HG03064 (cell line): Measurements from ENCODE around the gene CARF.
A peak's percentile ranks its signal among the peaks of the same experiment; 100 is the strongest.
"Not testable (repeated sequence)": the region's sequence is repeated elsewhere in the genome, so short reads cannot be mapped to it uniquely, and the experiment has no call there.

Experiments used
- ATAC-seq: cut with Tn5 transposase; IDR thresholded peaks from one replicate; pipeline ENCODE4 v1.9.1; 2021; ENCODE audit warnings: low read depth; ENCODE audit not compliant: unreplicated experiment

CARF gene, protein sequence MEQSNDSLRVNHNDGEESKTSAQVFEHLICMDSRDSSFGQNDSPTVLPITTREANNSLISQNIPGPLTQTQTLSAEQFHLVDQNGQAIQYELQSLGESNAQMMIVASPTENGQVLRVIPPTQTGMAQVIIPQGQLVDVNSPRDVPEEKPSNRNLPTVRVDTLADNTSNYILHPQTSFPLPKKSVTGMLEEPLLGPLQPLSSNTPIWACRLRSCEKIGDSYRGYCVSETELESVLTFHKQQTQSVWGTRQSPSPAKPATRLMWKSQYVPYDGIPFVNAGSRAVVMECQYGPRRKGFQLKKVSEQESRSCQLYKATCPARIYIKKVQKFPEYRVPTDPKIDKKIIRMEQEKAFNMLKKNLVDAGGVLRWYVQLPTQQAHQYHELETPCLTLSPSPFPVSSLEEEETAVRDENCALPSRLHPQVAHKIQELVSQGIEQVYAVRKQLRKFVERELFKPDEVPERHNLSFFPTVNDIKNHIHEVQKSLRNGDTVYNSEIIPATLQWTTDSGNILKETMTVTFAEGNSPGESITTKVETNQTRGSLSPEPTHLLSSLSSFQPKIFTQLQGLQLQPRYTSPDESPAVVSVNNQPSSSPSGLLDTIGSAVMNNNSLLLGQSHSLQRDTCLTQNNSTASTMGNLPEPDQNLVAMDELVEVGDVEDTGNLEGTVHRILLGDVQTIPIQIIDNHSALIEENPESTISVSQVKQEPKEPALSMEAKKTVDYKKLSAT

DNA sequence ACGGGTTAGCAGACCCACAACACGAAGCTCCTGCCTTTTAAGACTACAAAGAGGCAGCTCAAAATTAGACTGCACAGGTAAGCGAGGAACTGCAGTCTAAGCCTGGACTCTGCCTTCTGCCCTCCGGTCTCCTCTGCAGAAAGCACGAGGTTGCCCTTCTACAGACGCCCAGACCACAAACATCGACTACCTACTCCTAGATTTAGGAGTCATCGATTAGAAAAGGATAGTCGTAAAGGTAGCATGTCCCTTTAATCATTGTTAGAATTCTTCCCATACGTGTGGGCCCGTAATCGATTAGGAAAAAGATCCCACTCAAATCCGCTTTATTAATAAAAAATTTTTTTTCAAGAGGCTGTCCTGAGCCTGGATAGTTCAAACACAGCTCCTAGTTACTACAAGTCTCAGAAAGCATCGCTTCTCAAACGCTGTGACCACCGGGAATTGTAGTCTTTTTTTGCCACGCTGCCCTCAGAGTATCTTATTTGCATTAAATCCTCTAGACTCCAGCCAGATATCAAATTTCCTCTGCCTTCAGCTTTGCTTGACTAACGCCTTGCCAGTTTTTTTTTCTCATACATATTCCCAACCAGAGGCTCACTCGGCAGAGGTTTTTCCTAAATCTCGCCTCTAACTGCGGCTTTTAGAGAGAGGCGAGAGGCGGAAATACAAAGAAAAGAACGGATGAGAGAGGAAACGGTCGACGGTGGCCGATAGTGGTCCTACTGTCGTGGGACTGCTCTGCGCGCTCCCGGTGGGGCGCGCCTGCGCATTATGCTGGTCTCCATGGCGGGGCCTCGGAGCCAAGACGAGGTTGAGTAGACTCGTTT, at the start of gene CARF, which contains the start of gene WDR12:
Gene CARF (plus strand): TSS at position 764 of the 830 bp plus-strand sequence. CDS start 29,628 bp downstream, outside the sequence.
Gene WDR12 (minus strand): TSS at position 162 of the 830 bp plus-strand sequence. CDS start 197 bp downstream, outside the sequence.
- peak; percentile 77 for ATAC-seq

DNA sequence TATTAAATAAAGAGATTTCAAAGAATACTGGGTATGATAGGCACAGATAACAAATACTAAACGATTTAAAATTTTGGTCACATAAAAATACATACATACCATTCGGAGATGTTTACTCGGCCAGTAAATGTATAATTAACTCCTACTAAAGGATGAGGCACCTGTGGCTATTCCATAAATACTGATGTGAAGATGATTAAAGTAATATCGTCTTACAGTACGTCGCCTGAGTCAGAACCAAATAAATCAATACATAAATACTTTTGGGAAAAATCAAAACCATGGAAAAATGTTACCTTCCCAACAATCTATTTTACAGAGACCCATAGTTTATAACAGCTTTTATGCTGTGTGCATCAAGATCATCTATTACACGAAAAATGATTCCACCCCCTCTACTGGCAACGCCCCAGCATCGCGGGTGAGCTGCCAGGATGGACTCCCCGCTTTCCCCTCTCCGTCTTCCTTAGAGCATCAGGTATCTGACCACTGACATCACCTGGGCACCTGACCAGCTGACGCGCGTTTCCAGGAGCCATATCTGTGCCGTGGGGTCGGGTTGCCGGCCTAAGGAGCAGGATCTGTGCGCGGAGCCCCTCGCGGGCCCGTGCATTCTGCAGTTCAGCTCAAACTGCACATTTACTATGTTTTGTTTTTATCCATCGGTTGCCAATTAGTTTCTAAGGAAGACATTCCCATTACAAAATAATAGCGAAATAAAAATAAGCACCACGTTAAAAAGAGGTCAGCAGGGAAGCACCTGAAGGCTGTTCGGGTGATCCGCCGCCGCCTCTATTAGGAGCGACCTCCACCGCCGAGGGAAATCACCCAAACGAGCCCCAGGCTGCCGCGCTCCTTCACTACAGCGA, 41.4 kb upstream of the CARF start:
- ATAC-seq = peak; percentile 73

DNA sequence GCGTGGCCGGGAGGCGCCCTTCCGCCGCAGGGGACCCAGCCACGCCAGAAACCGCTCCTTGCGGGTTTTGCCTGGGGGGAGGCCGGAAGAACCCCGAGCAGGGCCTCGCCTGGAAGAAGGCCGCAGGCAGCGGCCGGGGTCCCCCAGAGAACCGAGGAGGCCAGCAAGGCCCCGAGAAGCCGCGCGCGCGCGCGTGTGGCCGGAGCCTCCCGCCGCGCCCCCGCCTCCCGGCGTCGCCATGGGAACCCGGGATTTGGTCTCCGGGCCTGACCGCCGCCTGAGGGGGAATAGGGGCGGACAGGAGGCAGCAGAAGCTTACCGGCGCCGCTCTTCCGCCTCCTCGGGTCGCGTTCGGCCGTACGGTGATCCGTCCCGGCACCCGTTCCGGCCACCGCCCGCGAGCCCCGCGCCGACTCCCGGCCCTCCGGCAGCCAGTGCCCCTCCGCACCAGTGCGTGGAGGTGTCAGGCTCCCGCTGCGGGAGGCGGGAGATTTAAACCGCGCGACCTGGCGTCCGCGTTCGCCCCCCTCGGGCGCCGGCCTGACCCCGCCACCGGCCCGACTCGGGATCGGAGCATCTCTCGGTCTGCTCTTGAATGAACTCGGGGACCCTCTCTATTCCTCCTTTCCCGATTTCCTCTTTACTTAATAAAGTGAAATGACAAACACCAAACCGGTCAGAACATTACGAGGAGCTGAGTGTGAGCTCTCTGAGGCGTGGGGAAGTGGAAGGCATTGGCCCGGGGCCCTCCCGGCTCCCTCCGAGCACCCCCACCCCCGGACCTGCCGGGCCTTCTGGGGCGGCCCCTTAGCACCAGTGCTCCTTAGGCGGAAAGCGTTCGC, 40.6 kb upstream of the CARF start, which contains the start of gene ICA1L:
Gene ICA1L (minus strand): TSS at position 467 of the 842 bp plus-strand sequence. CDS start 42,757 bp downstream, outside the sequence.
- peak; percentile 44 for ATAC-seq

DNA sequence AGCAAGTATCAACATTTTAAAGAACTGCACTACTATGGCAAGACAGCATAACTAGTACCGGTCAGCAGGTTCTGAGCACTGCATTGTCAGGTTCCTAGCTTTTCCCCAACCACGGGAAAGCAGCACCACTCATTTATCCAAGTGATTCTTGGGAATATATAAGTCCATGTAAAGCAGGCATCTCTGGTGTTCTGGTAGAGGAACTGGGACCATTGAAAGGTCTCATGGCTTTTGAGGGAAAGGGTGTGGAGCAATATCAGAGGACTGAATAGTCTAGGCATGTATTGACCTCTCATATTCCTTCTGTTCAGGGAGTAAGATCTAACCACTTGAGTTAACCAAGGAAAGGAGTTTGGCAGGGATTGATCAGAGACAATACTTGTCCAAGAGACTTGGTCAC, 34.4 kb upstream of the CARF start:
- ATAC-seq = no peak

DNA sequence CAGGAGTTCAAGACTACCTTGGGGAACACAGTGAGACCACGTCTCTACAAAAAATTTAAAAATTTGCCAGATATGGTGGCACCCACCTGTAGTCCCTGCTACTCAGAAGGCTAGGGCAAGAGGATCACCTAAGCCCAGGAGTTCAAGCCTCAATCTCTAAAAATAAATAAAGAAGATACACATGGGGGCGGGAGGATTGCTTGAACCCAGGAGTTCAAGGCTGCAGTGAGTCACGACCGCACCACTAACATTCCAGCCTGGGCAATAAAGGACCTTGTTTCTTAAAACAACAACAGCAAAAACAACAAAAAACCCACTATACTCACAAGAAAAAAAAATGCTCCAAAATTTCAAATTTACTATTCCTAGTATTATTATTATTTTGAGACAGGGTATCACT, 30.5 kb upstream of the CARF start:
- ATAC-seq = no peak

DNA sequence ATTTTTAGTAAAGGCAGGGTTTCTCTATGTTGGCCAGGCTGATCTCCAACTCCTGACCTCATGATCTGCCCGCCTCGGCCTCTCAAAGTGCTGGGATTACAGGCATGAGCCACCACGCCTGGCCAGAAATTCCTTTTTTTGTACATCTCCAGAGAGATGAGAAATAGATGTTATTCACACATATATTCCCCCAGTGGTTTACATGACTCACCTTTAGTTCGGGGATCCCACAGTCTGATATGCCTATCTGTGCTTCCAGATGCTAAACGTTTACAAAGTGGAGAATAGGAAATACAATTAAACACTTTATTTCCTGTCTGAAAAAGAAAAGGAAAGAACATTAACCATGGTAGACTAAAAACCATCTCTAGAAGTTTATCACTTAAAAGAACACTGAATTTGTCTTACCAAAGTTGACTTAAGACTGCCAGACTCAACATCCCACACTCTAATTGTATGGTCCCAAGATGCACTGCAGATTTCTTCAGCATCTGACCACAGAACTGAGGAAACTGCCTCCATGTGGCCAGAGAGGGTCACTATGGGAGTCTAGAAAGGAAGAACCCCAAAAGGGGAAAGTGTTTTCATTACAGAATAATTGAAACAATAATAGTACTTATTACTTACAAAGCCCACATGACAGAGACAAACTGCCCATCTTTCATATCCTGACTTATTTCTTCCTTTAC, 27.9 kb upstream of the CARF start:
- no peak for ATAC-seq

DNA sequence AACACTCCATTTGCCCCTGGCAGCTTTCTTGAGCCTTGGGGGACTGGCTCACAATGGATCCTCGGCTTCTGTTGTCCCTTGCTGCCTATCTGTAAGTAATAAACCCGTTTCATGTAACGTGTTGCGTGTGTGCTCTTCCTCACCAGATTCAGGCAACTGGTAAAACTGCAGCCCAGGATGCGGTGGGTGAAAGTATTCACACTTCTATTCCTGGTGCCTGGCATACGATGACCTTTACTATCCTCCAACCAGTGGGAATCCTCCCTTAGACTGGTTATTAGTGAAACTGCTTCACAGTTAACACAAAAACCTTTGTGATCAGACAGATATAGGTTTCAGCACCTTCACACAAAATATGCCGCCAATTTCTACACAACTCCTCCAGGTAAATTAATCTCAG, 26.9 kb upstream of the CARF start:
- no peak for ATAC-seq

DNA sequence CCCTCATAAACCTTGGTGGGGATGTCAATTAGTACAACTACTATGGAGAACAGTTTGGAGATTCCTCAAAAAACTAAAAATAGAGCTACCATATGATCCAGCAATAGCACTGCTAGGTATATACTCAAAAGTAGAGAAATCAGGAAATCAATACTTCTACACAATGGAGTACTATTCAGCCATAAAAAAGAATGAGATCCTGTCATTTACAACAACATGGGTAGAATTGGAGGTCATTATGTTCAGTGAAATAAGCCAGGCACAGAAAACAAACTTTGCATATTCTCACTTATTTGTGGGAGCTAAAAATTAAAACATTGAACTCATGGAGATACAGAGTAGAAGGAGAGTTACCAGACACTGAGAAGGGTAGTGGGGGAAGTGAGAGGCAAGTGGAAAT, 6.6 kb upstream of the CARF start:
- ATAC-seq = not testable (repeated sequence)

DNA sequence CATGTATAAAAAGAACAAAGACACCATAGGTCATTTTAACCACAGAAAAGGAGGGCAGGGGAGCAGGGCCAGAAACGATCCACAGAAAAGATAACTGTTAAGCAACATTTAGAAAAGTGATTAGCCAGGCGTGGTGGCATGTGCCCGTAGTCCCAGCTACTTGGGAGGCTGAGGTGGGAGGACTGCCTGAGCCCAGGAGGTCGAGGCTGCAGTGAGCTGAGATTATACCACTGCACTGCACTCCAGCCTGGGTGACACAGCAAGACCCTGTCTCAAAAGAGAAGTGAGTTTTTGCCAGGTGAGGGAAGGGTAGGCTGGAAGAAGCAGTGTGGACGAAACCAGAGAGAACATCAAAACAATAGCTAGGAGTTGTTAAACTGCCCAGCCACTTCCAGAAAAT, 3.9 kb upstream of the CARF start:
- no peak for ATAC-seq

DNA sequence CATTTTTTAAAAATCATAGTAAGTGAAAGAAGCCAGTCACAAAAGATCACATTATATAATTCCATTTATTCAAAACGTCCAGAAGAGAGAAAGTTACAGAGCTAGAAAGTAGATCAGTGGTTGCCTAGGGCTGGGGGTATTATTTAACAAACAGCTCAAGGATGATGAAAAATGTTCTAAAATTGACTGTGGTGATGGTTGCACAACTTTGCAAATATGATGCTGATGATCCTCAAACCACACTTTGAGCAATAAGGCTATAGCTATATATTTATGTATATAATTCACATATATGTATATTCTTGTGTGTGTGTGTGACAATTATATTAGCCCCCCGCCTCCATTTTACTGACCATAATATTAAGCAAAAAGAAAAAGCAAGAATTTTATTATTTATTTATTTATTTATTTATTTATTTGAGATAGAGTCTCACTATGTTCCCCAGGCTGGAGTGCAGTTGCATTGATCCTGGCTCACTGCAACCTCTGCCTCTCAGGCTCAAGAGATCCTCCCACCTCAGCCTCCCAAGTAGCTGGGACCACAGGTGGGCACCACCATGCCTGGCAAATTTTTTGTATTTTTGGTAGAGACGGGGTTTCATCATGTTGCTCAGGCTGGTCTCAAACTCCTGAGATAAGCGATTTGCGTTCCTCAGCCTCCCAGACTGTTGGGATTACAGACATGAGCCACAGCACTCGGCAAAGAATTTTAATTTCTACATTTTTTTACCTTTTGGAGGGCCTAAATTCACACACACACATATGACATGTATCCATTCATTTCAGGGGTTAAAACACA, 2.5 kb upstream of the CARF start:
- ATAC-seq = no peak

DNA sequence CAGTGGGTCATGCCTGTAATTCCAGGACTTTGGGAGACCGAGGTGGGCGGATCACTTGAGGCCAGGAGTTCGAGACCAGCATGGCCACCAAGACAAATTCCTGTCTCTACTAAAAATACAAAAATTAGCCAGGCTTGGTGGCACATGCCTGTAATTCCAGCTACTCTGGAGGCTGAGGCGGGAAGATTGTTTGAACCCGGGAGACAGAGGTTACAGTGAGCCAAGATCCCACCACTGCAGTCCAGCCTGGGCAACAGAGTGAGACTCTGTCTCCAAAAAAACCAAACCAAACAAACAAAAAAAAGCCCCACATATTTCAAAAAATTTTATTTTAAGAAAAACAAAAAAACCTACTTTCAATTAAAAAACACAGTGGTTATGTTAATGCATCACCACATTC, 1.8 kb upstream of the CARF start:
- not testable (repeated sequence) for ATAC-seq

DNA sequence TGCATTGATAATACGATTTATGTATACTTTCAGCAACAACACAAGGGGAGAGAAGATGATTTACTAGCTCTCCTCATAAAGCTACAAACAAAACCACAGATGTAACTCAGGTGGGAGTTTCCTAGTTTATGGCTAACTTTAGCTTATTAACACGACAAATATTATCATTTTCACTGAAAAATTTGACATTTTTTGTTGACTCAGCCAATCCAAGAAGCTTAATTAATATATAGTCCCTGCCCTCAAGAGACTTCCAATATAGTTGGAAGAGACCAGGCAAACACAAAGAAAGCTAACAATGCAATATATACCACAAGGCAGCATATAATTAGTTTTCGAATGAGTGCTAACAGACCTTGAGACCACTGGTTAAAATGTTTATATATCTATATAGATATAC, 1.4 kb upstream of the CARF start:
- no peak for ATAC-seq

DNA sequence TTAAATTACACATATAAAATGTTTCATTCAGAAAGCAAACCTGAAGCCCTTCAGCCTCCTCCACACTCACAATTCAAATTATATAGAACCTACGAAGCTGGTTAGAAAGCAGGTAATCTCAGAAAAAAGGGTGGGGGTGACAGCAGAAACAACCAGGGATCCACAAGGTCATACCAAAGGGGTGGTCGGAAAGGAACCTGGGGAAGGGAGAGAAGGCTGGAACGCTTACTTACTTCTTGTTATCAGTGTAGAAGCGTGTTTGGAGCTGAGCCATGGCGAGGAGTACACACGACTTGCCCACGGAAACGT, 918 bp upstream of the CARF start:
- ATAC-seq = no peak

DNA sequence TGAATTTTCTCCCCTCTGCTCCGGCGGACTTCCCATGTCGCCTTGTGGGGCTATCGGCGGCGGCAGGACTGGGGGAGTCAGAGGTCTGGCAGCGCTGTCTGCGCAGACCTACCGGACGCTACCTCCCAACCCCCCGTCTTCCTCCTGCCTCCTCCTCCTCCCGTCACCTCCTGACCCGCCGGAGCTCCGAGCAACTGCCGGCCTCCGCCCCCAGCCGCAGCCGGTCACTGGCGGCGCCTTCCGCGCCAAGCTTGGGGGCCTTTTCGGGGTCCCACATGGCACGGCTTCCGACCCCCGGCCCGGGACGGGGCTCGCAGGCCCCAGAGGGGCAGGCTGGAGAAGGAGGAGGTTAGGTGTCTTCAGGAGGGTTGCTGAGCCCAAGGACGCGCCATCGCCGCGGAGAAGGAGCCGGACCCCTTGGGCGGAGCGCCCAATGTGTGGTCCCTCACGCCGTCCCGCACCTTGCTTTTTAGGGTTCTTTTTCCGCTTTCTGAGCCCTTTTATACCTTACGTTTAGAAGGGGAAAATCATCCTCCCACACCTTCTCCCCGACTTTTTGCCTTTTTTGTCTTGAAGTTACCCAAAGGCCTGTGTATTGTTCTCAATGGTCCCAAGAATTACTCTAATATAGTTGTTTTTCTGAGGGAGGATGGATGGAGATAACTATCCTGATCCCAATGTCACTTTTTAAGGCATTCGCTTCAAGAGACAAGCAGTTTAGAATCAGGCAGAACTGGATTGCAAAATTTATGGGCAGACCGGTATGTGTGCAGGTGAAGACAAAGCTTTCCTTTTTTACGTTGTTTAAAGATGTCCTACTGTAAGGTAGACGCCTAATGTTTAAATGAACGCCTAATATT, 497 bp downstream of the CARF start:
- peak; percentile 41 for ATAC-seq

DNA sequence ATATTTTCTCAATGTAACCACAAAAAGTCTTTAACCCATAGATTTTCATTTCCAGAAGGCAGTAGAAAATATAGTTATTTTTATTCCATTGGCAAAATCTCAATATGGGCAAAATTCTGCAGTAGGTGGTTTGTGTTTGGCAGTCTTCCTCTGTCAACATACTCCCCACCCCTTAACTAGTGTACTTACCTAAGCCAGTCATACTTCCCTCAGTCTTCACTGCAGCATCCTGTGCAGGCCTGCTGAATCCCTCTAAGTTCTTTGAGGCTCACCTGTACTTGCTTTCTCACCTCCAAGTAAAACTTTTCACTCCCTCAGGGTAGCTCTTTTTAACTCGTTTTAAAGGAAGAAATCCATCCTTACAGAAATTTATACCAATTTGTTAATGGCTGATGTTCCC, 6.8 kb downstream of the CARF start:
- no peak for ATAC-seq

DNA sequence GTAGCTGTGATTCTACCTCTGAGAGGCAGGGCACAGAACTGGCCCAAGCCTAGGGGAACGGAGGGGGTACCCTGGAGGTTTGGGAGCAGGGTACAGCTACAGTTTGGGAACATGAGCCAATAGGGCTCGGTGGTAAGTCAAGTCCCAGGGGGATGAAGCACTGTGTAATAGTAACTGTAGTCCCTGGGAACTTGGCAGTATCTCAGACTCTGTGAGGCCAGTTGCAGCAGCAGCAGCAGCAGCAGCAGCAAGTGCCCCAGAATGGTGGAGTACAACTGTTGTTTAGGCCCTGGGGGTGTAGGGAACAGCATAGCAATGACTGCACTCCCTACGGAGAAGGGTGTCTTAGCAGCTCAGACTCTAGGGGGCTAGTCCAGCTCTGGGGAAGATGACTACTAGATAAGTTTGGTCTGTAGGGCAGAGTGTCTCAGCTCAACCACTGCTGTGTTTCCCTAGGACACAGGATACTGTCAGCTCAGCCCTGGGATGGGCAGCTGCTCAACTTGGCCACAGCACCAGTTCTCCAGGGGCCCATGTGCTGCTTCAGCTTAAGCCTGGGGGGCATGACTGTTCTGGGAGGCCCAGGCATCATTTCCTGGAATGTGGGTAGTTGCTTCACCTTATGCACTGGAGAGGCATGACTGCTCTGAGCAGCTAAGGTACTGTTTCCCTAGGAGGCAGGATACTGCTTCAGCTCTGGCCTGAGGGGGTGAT, 20.5 kb downstream of the CARF start:
- ATAC-seq = no peak
